GM12878 (cell line): Measurements from ENCODE around the gene C16orf90. TPM values are rescaled to one million over a fixed set of nuclear protein-coding genes. Genes with fewer than 3 reads are reported as not detected.

ENCODE experiments used
- ATAC-seq: fragments of 200-7000 bp; cut with Tn5 transposase; 3 replicates; pipeline ENCODE4 v1.9.1; 2020; ENCODE audit warnings: mild to moderate bottlenecking, moderate library complexity
- BruUV-seq: library from RNA; stranded (reverse); fragments of 400-500 nt; replicated peaks from 2 replicates; lab custom pipeline; 2021; lab: Mats Ljungman, UMichigan
- CTCF ChIA-PET: fragments of 300-600 bp; sonication (Branson Sonifier 250); formaldehyde crosslinking; extraction: SDS; loops from one replicate; lab custom pipeline; 2021; ENCODE audit warnings: inconsistent platforms; lab: Yijun Ruan, JAX
- POLR2A ChIA-PET: fragments of 350-600 bp; formaldehyde crosslinking; extraction: SDS; loops from one replicate; lab custom pipeline; 2021; ENCODE audit warnings: inconsistent platforms; lab: Charles Lee
- RAD21 ChIA-PET: fragments of 300-600 bp; sonication (Branson Sonifier 250); formaldehyde crosslinking; loops from one replicate; lab custom pipeline; 2023; ENCODE audit warnings: antibody characterized with exemption; ENCODE audit not compliant: unreplicated experiment; lab: Charles Lee
- SMC1A ChIA-PET: fragments of 300-600 bp; sonication (Branson Sonifier 250); formaldehyde crosslinking; loops from one replicate; lab custom pipeline; 2023; ENCODE audit not compliant: unreplicated experiment, uncharacterized antibody; lab: Charles Lee
- DNase-seq: peaks from one replicate; pipeline ENCODE4 v3.0.0-alpha.2; 2011; ENCODE audit warnings: low read depth, low spot score
- FAIRE-seq: peaks from 3 replicates; lab custom pipeline; 2011; peaks lifted over from hg19 to GRCh38; lab: Jason Lieb, UNC
- H2AFZ ChIP-seq: 2 replicates; pipeline ENCODE4 v1.6.0; 2011; ENCODE audit warnings: low read depth, low read length, control low read depth; ENCODE audit not compliant: control insufficient read depth
- H3K27ac ChIP-seq: 2 replicates; pipeline ENCODE4 v1.5.1; 2011; ENCODE audit warnings: control low read depth; ENCODE audit not compliant: control insufficient read depth, insufficient read depth
- H3K27me3 ChIP-seq, 2 experiments: replicated peaks in 1 of 2; 2 replicates each; pipeline versions ENCODE4 v1.6.0 to v1.6.1; 2011; ENCODE audit warnings: low read length in 1 of 2; ENCODE audit not compliant: control insufficient read depth in 2 of 2, insufficient read depth in 2 of 2
- H3K36me3 ChIP-seq, 2 experiments: 2 replicates each; pipeline ENCODE4 v1.5.1; 2011; ENCODE audit warnings: low read length in 1 of 2; ENCODE audit not compliant: control insufficient read depth in 2 of 2, insufficient read depth in 2 of 2
- H3K4me1 ChIP-seq: 2 replicates; pipeline ENCODE4 v1.6.1; 2011; ENCODE audit warnings: mild to moderate bottlenecking, low read length, moderate library complexity, mixed read lengths; ENCODE audit not compliant: control insufficient read depth, insufficient read depth
- H3K4me2 ChIP-seq: 2 replicates; pipeline ENCODE4 v1.6.0; 2011; ENCODE audit warnings: control low read depth; ENCODE audit not compliant: control insufficient read depth, insufficient read depth
- H3K4me3 ChIP-seq: fragments of 200-600 bp; sonication (generic); 2 replicates; pipeline ENCODE4 v1.5.1; 2016
- H3K79me2 ChIP-seq: 2 replicates; pipeline ENCODE4 v1.6.0; 2011; ENCODE audit warnings: low read length; ENCODE audit not compliant: control insufficient read depth, insufficient read depth
- H3K9ac ChIP-seq: 2 replicates; pipeline ENCODE4 v1.8.0; 2011; ENCODE audit warnings: low read length, control low read depth, mixed read lengths; ENCODE audit not compliant: control insufficient read depth, insufficient read depth
- H3K9me3 ChIP-seq: replicated peaks from 3 replicates; pipeline ENCODE4 v1.5.1; 2011; ENCODE audit warnings: mild to moderate bottlenecking, low read length; ENCODE audit not compliant: control insufficient read depth, insufficient read depth
- H4K20me1 ChIP-seq: 2 replicates; pipeline ENCODE4 v1.6.0; 2011; ENCODE audit not compliant: control insufficient read depth, insufficient read depth
- ASH2L ChIP-seq: fragments of 300-600, 200-600 bp; sonication (generic); IDR thresholded peaks from 2 replicates; pipeline ENCODE4 v1.6.1; 2017; ENCODE audit warnings: low read depth, mild to moderate bottlenecking, borderline replicate concordance
- ATF7 ChIP-seq: fragments of 450-650 bp; IDR thresholded peaks from 2 replicates; pipeline ENCODE4 v1.6.1; 2016; ENCODE audit warnings: low read depth, mild to moderate bottlenecking
- CBFB ChIP-seq: IDR thresholded peaks from 2 replicates; pipeline ENCODE4 v1.6.1; 2016; ENCODE audit warnings: antibody characterized with exemption, low read depth
- CREM ChIP-seq: IDR thresholded peaks from 2 replicates; pipeline ENCODE4 v1.6.1; 2014; ENCODE audit warnings: antibody characterized with exemption, low read depth
- HDGF ChIP-seq: fragments of 450-650 bp; IDR thresholded peaks from 2 replicates; pipeline ENCODE4 v1.6.1; 2016; ENCODE audit warnings: antibody characterized with exemption
- IKZF2 ChIP-seq, 2 experiments: fragments of 450-650 bp; IDR thresholded peaks; 2 replicates each; pipeline ENCODE4 v1.6.1; 2017; ENCODE audit warnings: mild to moderate bottlenecking in 2 of 2, moderate library complexity in 2 of 2
- JUNB ChIP-seq: IDR thresholded peaks from 2 replicates; pipeline ENCODE4 v1.6.1; 2016; ENCODE audit warnings: antibody characterized with exemption, mild to moderate bottlenecking
- MTA2 ChIP-seq: fragments of 450-650 bp; IDR thresholded peaks from 2 replicates; pipeline ENCODE4 v1.6.1; 2016; ENCODE audit warnings: low read depth, mild to moderate bottlenecking, moderate library complexity
- NBN ChIP-seq: fragments of 450-650 bp; IDR thresholded peaks from 2 replicates; pipeline ENCODE4 v1.6.1; 2016
- NFIC ChIP-seq: IDR thresholded peaks from 2 replicates; pipeline ENCODE4 v1.6.1; 2012; ENCODE audit warnings: low read depth, mild to moderate bottlenecking, inconsistent platforms, low read length, moderate library complexity
- NR2C2 ChIP-seq: IDR thresholded peaks from 2 replicates; pipeline ENCODE4 v1.6.1; 2011; ENCODE audit warnings: borderline replicate concordance, low read depth; ENCODE audit not compliant: control insufficient read depth, insufficient read length
- PAX5 ChIP-seq: IDR thresholded peaks from 2 replicates; pipeline ENCODE4 v1.6.1; 2011; ENCODE audit warnings: low read depth, low read length, borderline replicate concordance
- POLR2AphosphoS5 ChIP-seq: IDR thresholded peaks from 2 replicates; pipeline ENCODE4 v1.6.1; 2011; ENCODE audit warnings: mild to moderate bottlenecking, low read length, inconsistent platforms
- SP1 ChIP-seq: IDR thresholded peaks from one replicate; pipeline ENCODE4 v1.6.1; 2011; ENCODE audit warnings: low read depth, low read length
- SRF ChIP-seq, 2 experiments: IDR thresholded peaks; 2 replicates each; pipeline ENCODE4 v1.6.1; 2011; ENCODE audit warnings: low read depth in 2 of 2, low read length in 2 of 2, mild to moderate bottlenecking in 1 of 2, moderate library complexity in 1 of 2
- ZBED1 ChIP-seq: IDR thresholded peaks from 2 replicates; pipeline ENCODE4 v1.6.1; 2016; ENCODE audit warnings: borderline replicate concordance
- WGBS: methylation state at CpG from one replicate; pipeline ENCODE4 v1.1.6; 2016; ENCODE audit warnings: low lambda C conversion rate; ENCODE audit not compliant: insufficient replicate concordance, insufficient coverage; ENCODE audit errors: missing lambda C conversion rate; 5-methylcytosine and 5-hydroxymethylcytosine counted together
- in situ Hi-C: fragments of 300-500 bp; cut with MboI; formaldehyde crosslinking; loops from 9 replicates; pipeline ENCODE4 v1.14.3; 2018; ENCODE audit warnings: mixed read lengths
- intact Hi-C: fragments of 100-400 bp; cut with micrococcal nuclease; formaldehyde crosslinking; loops from one replicate; pipeline ENCODE4 v1.14.2; 2022; ENCODE audit not compliant: unreplicated experiment
- polyA plus RNA-seq, 11 experiments: library from polyadenylated mRNA; depleted of rRNA in 4 of 11; unstranded in 6 of 11; stranded (reverse) in 5 of 11; fragments of >200 nt; fragmentation: Nextera tagmentation in 4 of 11; fragmentation: Illumina TruSeq in 1 of 11; extraction: Ambion mirVana in 4 of 11; extraction: Trizol in 1 of 11; gene quantifications; 1 replicate in 1 of 11; 2 replicates in 10 of 11; pipeline versions ENCODE4 v1.2.1 to v1.2.3, GENCODE V29; 2011 to 2016; ENCODE audit warnings: inconsistent platforms in 2 of 11, missing spikeins in 2 of 11, low read depth in 1 of 11
- total RNA-seq, 4 experiments: library from RNA; depleted of rRNA in 3 of 4; stranded (reverse); fragments of >200 nt in 3 of 4; fragmentation: Illumina TruSeq in 1 of 4; extraction: Trizol in 1 of 4; gene quantifications; 2 replicates each; pipeline versions ENCODE4 v1.2.1 to v1.2.3, GENCODE V29; 2013 to 2021
- TF ChIP-seq, protein P1 (sequence below): fragments of 450-650 bp; IDR thresholded peaks from 2 replicates; pipeline ENCODE4 v1.6.1; 2017; ENCODE audit warnings: low read depth, mild to moderate bottlenecking, moderate library complexity
- TF ChIP-seq, protein P2 (sequence below): fragments of 450-650 bp; IDR thresholded peaks from 2 replicates; pipeline ENCODE4 v1.6.1; 2016; ENCODE audit warnings: mild to moderate bottlenecking
- TF ChIP-seq, protein P3 (sequence below): IDR thresholded peaks from 2 replicates; pipeline ENCODE4 v1.6.1; 2012; ENCODE audit warnings: mild to moderate bottlenecking, low read depth, low read length

Gene C16orf90
- total and polyA plus RNA-seq, 10 of the 15 experiments (the other 5 are each of a cell fraction or from before 2014, with no cell fraction given) = not detected

DNA sequence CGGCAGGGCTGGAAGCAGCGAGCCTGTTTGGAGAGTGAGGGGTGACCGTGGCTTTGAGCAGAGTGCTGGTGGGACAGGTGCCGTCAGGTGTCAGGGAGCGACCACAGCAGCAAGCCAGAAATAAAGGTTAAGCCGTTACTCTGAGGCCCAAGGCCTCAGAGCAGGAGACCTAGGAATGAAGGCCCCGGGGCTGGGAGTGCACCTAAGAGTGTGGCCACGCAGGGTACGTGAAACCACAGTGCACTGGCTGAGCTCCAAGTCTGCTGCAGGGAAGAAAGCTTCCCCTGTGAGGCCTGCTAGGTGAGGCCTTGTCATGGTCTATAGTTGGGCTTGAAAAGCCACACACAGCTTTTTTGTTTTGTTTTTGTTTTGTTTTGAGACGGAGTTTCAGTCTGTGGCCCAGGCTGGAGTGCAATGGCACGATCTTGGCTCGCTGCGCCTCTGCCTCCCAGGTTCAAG lies 14.2 kb upstream of the C16orf90 start:
- H3K27ac ChIP-seq = peak overlapping the region; percentile 35
- peak overlapping the region; percentile 40 for H3K4me2 ChIP-seq
- H3K36me3 ChIP-seq = peaks cover 0 to 2% of the 10 kb centered on the region in 2 experiments; a peak in 1 of 4 replicates
- ChIA-PET CTCF (interaction anchor here (0.6 to 1.1 kb wide), 3 partner anchors 9 to 17 kb away, joined by 3 to 4 read pairs (median 3); partner anchors contain the start of gene CLUAP1), RAD21 (interaction anchor here (0.6 to 1.3 kb wide), 3 partner anchors 98 to 1027 kb away, joined by 3 to 4 read pairs (median 3); no protein-coding TSS in a partner anchor), POLR2A (interaction anchor here (0.7 to 0.8 kb wide), 4 partner anchors 55 to 744 kb away, joined by 3 to 4 read pairs (median 4); no protein-coding TSS in a partner anchor), SMC1A (interaction anchor here (0.6 to 1.1 kb wide), 3 partner anchors 15 to 91 kb away, joined by 3 to 7 read pairs (median 3); no protein-coding TSS in a partner anchor)
- DNase-seq = peak; percentile 84
- H4K20me1 ChIP-seq = no peaks in the 10 kb centered on the region
- in situ Hi-C loops = no loop called here
- no TSS peak for BruUV-seq
- FAIRE-seq = peak; percentile 76
- no peaks in the 10 kb centered on the region for H3K9me3 ChIP-seq
- intact Hi-C loops = loop anchor here (10.0 kb wide), 1 partner anchor 105 kb away; the partner anchor contains the start of genes ZNF174 and ZSCAN32
- no peak overlapping the region for H2AFZ ChIP-seq
- no peak overlapping the region for H3K9ac ChIP-seq
- 0 out of 2 replicates have a peak overlapping the region, but pooled peaks have one; percentile 6 for H3K4me3 ChIP-seq
- WGBS = 19% methylated on average over 13 of the region's 13 CpGs
- peak; percentile 98 for ATAC-seq
- no peaks in the 10 kb centered on the region for H3K79me2 ChIP-seq
- H3K4me1 ChIP-seq = peaks cover 12% of the 10 kb centered on the region
- no peaks in the 10 kb centered on the region for H3K27me3 ChIP-seq
- no peak for TF ChIP-seq ASH2L
- TF ChIP-seq CREM = peak; percentile 68
- TF ChIP-seq NFIC = peak; percentile 63
- TF ChIP-seq ZBED1 = peak; percentile 41; the same call in 1 of the 2 replicates
- TF ChIP-seq JUNB = peak; percentile 47
- TF ChIP-seq POLR2AphosphoS5 = peak; percentile 39; the same call in 1 of the 2 replicates
- TF ChIP-seq SP1 = no peak
- peak; percentile 92 for TF ChIP-seq NBN
- TF ChIP-seq, protein P1, sequence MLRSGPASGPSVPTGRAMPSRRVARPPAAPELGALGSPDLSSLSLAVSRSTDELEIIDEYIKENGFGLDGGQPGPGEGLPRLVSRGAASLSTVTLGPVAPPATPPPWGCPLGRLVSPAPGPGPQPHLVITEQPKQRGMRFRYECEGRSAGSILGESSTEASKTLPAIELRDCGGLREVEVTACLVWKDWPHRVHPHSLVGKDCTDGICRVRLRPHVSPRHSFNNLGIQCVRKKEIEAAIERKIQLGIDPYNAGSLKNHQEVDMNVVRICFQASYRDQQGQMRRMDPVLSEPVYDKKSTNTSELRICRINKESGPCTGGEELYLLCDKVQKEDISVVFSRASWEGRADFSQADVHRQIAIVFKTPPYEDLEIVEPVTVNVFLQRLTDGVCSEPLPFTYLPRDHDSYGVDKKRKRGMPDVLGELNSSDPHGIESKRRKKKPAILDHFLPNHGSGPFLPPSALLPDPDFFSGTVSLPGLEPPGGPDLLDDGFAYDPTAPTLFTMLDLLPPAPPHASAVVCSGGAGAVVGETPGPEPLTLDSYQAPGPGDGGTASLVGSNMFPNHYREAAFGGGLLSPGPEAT = peak; percentile 76; the same call in 1 of the 2 replicates
- TF ChIP-seq, protein P2, sequence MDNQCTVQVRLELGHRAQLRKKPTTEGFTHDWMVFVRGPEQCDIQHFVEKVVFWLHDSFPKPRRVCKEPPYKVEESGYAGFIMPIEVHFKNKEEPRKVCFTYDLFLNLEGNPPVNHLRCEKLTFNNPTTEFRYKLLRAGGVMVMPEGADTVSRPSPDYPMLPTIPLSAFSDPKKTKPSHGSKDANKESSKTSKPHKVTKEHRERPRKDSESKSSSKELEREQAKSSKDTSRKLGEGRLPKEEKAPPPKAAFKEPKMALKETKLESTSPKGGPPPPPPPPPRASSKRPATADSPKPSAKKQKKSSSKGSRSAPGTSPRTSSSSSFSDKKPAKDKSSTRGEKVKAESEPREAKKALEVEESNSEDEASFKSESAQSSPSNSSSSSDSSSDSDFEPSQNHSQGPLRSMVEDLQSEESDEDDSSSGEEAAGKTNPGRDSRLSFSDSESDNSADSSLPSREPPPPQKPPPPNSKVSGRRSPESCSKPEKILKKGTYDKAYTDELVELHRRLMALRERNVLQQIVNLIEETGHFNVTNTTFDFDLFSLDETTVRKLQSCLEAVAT = peak; percentile 88
- peak; percentile 59; the same call in 1 of the 2 replicates for TF ChIP-seq MTA2
- TF ChIP-seq CBFB = peak; percentile 89; the same call in 1 of the 2 replicates
- no peak for TF ChIP-seq SRF (IDR thresholded peaks at IDR 0.05; ENCODE audit: low read depth in 2 of 2, low read length in 2 of 2)
- no peak for TF ChIP-seq NR2C2
- 0 out of 2 replicates have a peak, but pooled peaks have one; percentile 30 for TF ChIP-seq HDGF
- peak; percentile 59 to 73; a peak in 2 of 4 replicates for TF ChIP-seq IKZF2 (IDR thresholded peaks at IDR 0.05)
- TF ChIP-seq ATF7 = peak; percentile 61; the same call in 1 of the 2 replicates
- TF ChIP-seq, protein P3, sequence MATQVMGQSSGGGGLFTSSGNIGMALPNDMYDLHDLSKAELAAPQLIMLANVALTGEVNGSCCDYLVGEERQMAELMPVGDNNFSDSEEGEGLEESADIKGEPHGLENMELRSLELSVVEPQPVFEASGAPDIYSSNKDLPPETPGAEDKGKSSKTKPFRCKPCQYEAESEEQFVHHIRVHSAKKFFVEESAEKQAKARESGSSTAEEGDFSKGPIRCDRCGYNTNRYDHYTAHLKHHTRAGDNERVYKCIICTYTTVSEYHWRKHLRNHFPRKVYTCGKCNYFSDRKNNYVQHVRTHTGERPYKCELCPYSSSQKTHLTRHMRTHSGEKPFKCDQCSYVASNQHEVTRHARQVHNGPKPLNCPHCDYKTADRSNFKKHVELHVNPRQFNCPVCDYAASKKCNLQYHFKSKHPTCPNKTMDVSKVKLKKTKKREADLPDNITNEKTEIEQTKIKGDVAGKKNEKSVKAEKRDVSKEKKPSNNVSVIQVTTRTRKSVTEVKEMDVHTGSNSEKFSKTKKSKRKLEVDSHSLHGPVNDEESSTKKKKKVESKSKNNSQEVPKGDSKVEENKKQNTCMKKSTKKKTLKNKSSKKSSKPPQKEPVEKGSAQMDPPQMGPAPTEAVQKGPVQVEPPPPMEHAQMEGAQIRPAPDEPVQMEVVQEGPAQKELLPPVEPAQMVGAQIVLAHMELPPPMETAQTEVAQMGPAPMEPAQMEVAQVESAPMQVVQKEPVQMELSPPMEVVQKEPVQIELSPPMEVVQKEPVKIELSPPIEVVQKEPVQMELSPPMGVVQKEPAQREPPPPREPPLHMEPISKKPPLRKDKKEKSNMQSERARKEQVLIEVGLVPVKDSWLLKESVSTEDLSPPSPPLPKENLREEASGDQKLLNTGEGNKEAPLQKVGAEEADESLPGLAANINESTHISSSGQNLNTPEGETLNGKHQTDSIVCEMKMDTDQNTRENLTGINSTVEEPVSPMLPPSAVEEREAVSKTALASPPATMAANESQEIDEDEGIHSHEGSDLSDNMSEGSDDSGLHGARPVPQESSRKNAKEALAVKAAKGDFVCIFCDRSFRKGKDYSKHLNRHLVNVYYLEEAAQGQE = no peak
- peak; percentile 72; the same call in 1 of the 2 replicates for TF ChIP-seq PAX5
